Activated CD4-positive, alpha-beta memory T cell treated with anti-CD3 and anti-CD28 coated beads for 36 hours (primary cell): ENCODE data around the gene LTBP3. TPM values are rescaled to one million over a fixed set of nuclear protein-coding genes. Genes with fewer than 3 reads are reported as not detected.

Experiments used
- CTCF ChIA-PET: fragments of 350-600 bp; sonication (Branson Sonifier 250); formaldehyde crosslinking; loops from one replicate; lab custom pipeline; 2021; ENCODE audit warnings: antibody characterized with exemption, inconsistent platforms; lab: Charles Lee
- POLR2A ChIA-PET: fragments of 350-600 bp; sonication (Branson Sonifier 250); formaldehyde crosslinking; loops from one replicate; lab custom pipeline; 2021; ENCODE audit warnings: antibody characterized with exemption; lab: Charles Lee
- DNase-seq: peaks from one replicate; pipeline ENCODE4 v3.0.0-alpha.2; 2020
- H3K27ac Mint-ChIP-seq: one replicate; pipeline ENCODE4 v1.8.0; 2021; ENCODE audit warnings: mixed read lengths
- H3K27me3 Mint-ChIP-seq: one replicate; pipeline ENCODE4 v1.8.0; 2021; ENCODE audit warnings: mixed read lengths
- H3K36me3 Mint-ChIP-seq: one replicate; pipeline ENCODE4 v1.8.0; 2021; ENCODE audit warnings: mixed read lengths
- H3K4me1 Mint-ChIP-seq: one replicate; pipeline ENCODE4 v1.8.0; 2021; ENCODE audit warnings: low read depth, mixed read lengths
- H3K4me3 Mint-ChIP-seq: one replicate; pipeline ENCODE4 v1.8.0; 2021; ENCODE audit warnings: mild to moderate bottlenecking, mixed read lengths
- H3K9me3 Mint-ChIP-seq: one replicate; pipeline ENCODE4 v1.8.0; 2021; ENCODE audit warnings: mixed read lengths
- intact Hi-C: fragments of 100-400 bp; cut with micrococcal nuclease; formaldehyde crosslinking; loops from one replicate; pipeline ENCODE4 v1.15.1; 2023
- total RNA-seq, 2 experiments: library from RNA; stranded (reverse); gene quantifications; one replicate each; pipeline ENCODE4 v1.2.3, GENCODE V29; 2021

LTBP3 gene
- 10 to 100 TPM; 60.7 to 63.3 TPM for total RNA-seq

GRCh38 chr11:65558002-65558929 is at the start of gene LTBP3:
Gene LTBP3 (minus strand): TSS chr11:65558359. CDS start chr11:65557959, 400 bp downstream.
- CTCF ChIA-PET: interaction anchor here (1.0 to 2.5 kb wide), 4 partner anchors 14 to 35 kb away, joined by 7 to 21 read pairs (median 12); partner anchors contain the start of gene FAM89B
- intact Hi-C loops: loop anchor here (1.0 kb wide), 1 partner anchor 8 kb away; no protein-coding TSS in a partner anchor
- peaks cover 57% of the 10 kb centered on the region for H3K4me1 Mint-ChIP-seq
- H3K27me3 Mint-ChIP-seq: no peaks in the 10 kb centered on the region
- no peaks in the 10 kb centered on the region for H3K36me3 Mint-ChIP-seq
- H3K27ac Mint-ChIP-seq: peak within 1 kb of the TSS; percentile 84
- H3K4me3 Mint-ChIP-seq: peak within 1 kb of the TSS; percentile 84
- H3K9me3 Mint-ChIP-seq: no peaks in the 10 kb centered on the region
- DNase-seq: peak; percentile 62
- POLR2A ChIA-PET: interaction anchor here (1.1 to 3.5 kb wide), 4 partner anchors 11 to 59 kb away, joined by 3 to 28 read pairs (median 4); partner anchors contain the start of genes EHBP1L1, MALAT1 and ZNRD2

- Mint-ChIP-seq H3K4me1 (peaks cover 28% of the 10 kb centered on the region), H3K9me3 (no peaks in the 10 kb centered on the region), H3K36me3 (peaks cover 32% of the 10 kb centered on the region), H3K27ac (no peak overlapping the region), H3K27me3 (no peaks in the 10 kb centered on the region), H3K4me3 (no peak overlapping the region)
- CTCF ChIA-PET: interaction anchor here (1.1 to 1.3 kb wide), 2 partner anchors 13 to 19 kb away, joined by 3 to 9 read pairs; no protein-coding TSS in a partner anchor
- DNase-seq: no peak
- intact Hi-C loops: no loop called here
- POLR2A ChIA-PET: no interaction called here
These were observed 48.9 kb upstream of the LTBP3 start for GRCh38 chr11:65606876-65607613.

GRCh38 chr11:65604258-65604657 is 46.1 kb upstream of the LTBP3 start:
- peaks cover 30% of the 10 kb centered on the region for H3K36me3 Mint-ChIP-seq
- no peak overlapping the region for H3K27ac Mint-ChIP-seq
- intact Hi-C loops: no loop called here
- DNase-seq: no peak
- ChIA-PET POLR2A (interaction anchor here (1.1 to 2.6 kb wide), 4 partner anchors 8 to 34 kb away, joined by 3 to 10 read pairs (median 6); partner anchors contain the start of genes KCNK7 and ZNRD2), CTCF (interaction anchor here (0.9 to 1.3 kb wide), 2 partner anchors 11 to 16 kb away, joined by 4 to 7 read pairs; no protein-coding TSS in a partner anchor)
- H3K4me1 Mint-ChIP-seq: peaks cover 2% of the 10 kb centered on the region
- no peaks in the 10 kb centered on the region for H3K9me3 Mint-ChIP-seq
- no peaks in the 10 kb centered on the region for H3K27me3 Mint-ChIP-seq
- H3K4me3 Mint-ChIP-seq: no peak overlapping the region

GRCh38 chr11:65599955-65600246 is 41.7 kb upstream of the LTBP3 start:
- no peak for DNase-seq
- Mint-ChIP-seq H3K4me1 (peaks cover 7% of the 10 kb centered on the region), H3K27me3 (no peaks in the 10 kb centered on the region), H3K27ac (no peak overlapping the region), H3K4me3 (no peak overlapping the region), H3K36me3 (peaks cover 15% of the 10 kb centered on the region), H3K9me3 (no peaks in the 10 kb centered on the region)
- ChIA-PET CTCF (no interaction called here), POLR2A (no interaction called here)
- intact Hi-C loops: no loop called here

- intact Hi-C loops: no loop called here
- no peak for DNase-seq
- Mint-ChIP-seq H3K27me3 (no peaks in the 10 kb centered on the region), H3K27ac (no peak overlapping the region), H3K36me3 (peaks cover 14% of the 10 kb centered on the region), H3K4me1 (peaks cover 8% of the 10 kb centered on the region), H3K9me3 (no peaks in the 10 kb centered on the region), H3K4me3 (no peak overlapping the region)
- CTCF ChIA-PET: interaction anchor here (2.4 kb wide), 1 partner anchor 11 kb away, joined by 7 read pairs; no protein-coding TSS in a partner anchor
- POLR2A ChIA-PET: interaction anchor here (0.9 kb wide), 1 partner anchor 14 kb away, joined by 3 read pairs; no protein-coding TSS in a partner anchor
These were observed 41.2 kb upstream of the LTBP3 start for GRCh38 chr11:65599216-65599954.

- CTCF ChIA-PET: interaction anchor here (2.4 kb wide), 1 partner anchor 10 kb away, joined by 7 read pairs; no protein-coding TSS in a partner anchor
- peaks cover 11% of the 10 kb centered on the region for H3K4me1 Mint-ChIP-seq
These were observed 40.1 kb upstream of the LTBP3 start for GRCh38 chr11:65598258-65598699.

GRCh38 chr11:65596520-65596919 is 38.4 kb upstream of the LTBP3 start:
- H3K36me3 Mint-ChIP-seq: peaks cover 13% of the 10 kb centered on the region
- peaks cover 11% of the 10 kb centered on the region for H3K4me1 Mint-ChIP-seq
- H3K4me3 Mint-ChIP-seq: no peak overlapping the region
- H3K9me3 Mint-ChIP-seq: no peaks in the 10 kb centered on the region
- POLR2A ChIA-PET: interaction anchor here (2.4 to 3.9 kb wide), 2 partner anchors 9 to 20 kb away, joined by 8 to 23 read pairs; partner anchors contain the start of gene EHBP1L1
- CTCF ChIA-PET: interaction anchor here (1.2 to 5.1 kb wide), 4 partner anchors 8 to 57 kb away, joined by 3 to 43 read pairs (median 6); partner anchors contain the start of genes FAM89B and ZNRD2
- H3K27ac Mint-ChIP-seq: no peak overlapping the region
- no peaks in the 10 kb centered on the region for H3K27me3 Mint-ChIP-seq
- intact Hi-C loops: no loop called here
- no peak for DNase-seq

More at GRCh38 chr11:65598258-65598699, 40.1 kb upstream of the LTBP3 start:
- no peaks in the 10 kb centered on the region for H3K9me3 Mint-ChIP-seq
- H3K4me3 Mint-ChIP-seq: no peak overlapping the region
- DNase-seq: no peak
- intact Hi-C loops: no loop called here
- POLR2A ChIA-PET: interaction anchor here (0.9 to 1.5 kb wide), 2 partner anchors 11 to 15 kb away, joined by 3 to 4 read pairs; no protein-coding TSS in a partner anchor
- no peak overlapping the region for H3K27ac Mint-ChIP-seq
- H3K27me3 Mint-ChIP-seq: no peaks in the 10 kb centered on the region
- peaks cover 11% of the 10 kb centered on the region for H3K36me3 Mint-ChIP-seq

- Mint-ChIP-seq H3K27me3 (no peaks in the 10 kb centered on the region), H3K4me3 (no peak within 1 kb of the TSS), H3K9me3 (no peaks in the 10 kb centered on the region), H3K36me3 (peaks cover 12% of the 10 kb centered on the region), H3K4me1 (peaks cover 11% of the 10 kb centered on the region), H3K27ac (peak within 1 kb of the TSS; percentile 24)
- POLR2A ChIA-PET: interaction anchor here (0.7 to 3.9 kb wide), 6 partner anchors 9 to 23 kb away, joined by 3 to 23 read pairs (median 4); partner anchors contain the start of gene EHBP1L1
- CTCF ChIA-PET: interaction anchor here (1.2 to 5.1 kb wide), 4 partner anchors 12 to 56 kb away, joined by 3 to 43 read pairs (median 10); partner anchors contain the start of genes FAM89B and ZNRD2
- no peak for DNase-seq
- intact Hi-C loops: no loop called here
These were observed 37.6 kb upstream of the LTBP3 start, which contains the start of gene KCNK7 for GRCh38 chr11:65595543-65596281. Gene KCNK7 (minus strand): TSS chr11:65595800. CDS start chr11:65595772, 28 bp downstream.

GRCh38 chr11:65595131-65595530 is 37.0 kb upstream of the LTBP3 start:
- Mint-ChIP-seq H3K27me3 (no peaks in the 10 kb centered on the region), H3K4me1 (peaks cover 11% of the 10 kb centered on the region), H3K4me3 (no peak overlapping the region), H3K27ac (peak overlapping the region; percentile 19), H3K36me3 (peaks cover 15% of the 10 kb centered on the region), H3K9me3 (no peaks in the 10 kb centered on the region)
- ChIA-PET CTCF (interaction anchor here (1.2 to 5.1 kb wide), 4 partner anchors 12 to 55 kb away, joined by 5 to 50 read pairs (median 28); partner anchors contain the start of genes FAM89B and ZNRD2), POLR2A (interaction anchor here (0.7 to 3.9 kb wide), 6 partner anchors 10 to 22 kb away, joined by 3 to 23 read pairs (median 4); partner anchors contain the start of gene EHBP1L1)
- DNase-seq: no peak
- intact Hi-C loops: no loop called here
